ENCODE results near the gene THADA.
"Not testable (repeated sequence)": the region's sequence is repeated elsewhere in the genome, so short reads cannot be mapped to it uniquely, and the experiment has no call there.

THADA gene

GRCh38 chr2:43540021-43540779 is 55.6 kb downstream of the THADA start:
- no peak for DNase-seq

- DNase-seq, result no peak
Observed at GRCh38 chr2:43539436-43539835, 56.4 kb downstream of the THADA start.

DNA sequence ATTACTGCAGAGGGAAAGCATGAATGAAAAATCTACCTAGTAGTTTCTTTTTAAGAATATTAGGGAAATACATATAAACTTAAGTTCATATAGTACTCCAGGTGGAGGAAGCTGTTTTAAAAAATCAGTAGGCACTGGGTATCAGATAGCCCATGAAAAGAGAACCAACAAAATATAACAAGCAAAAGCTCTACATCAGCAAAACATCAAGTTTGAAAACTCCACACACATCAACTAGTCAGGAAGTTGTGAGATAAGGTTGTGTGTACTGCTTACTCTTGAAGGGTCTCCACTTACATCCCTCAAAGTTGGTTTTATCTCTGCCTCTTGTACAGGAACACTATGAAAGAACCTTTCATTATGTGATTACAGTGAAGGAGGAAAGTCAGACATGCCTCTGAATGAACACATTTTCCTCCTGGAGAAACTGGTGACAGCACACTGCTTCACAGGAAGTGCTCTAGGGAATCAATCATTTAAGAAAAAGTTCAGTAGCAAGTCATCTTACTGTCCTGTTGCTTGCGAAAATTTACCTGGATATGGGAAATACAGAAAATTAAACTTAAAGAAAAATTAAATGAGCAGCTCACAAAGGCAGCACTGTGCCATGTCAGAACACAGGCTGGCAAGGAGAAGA is 57.7 kb downstream of the THADA start:
- DNase-seq, result no peak

- DNase-seq, result no peak
Observed at GRCh38 chr2:43537137-43537536, 58.7 kb downstream of the THADA start.

DNA sequence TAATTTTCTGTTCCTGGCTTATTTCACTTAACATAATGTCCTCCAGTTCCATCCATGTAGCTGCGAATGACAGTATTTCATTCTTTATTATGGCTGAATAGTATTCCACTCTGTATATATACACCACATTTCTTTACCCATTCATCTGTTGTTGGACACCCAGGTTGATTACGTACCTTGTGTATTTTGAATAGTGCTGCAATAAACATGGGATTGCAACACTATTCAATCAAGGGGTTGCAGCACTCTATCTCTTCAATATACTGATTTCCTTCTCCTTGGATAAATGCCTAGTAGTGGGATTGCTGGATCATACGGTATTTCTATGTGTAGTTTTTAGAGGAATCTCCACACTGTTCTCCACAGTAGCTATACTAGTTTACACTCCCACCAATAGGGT is 61.3 kb downstream of the THADA start:
- DNase-seq, result no peak

- DNase-seq, result not testable (repeated sequence)
Observed at GRCh38 chr2:43532572-43532971, 63.3 kb downstream of the THADA start.

- peak; percentile 29 for DNase-seq
Observed at GRCh38 chr2:43531251-43531650, 64.6 kb downstream of the THADA start.

DNA sequence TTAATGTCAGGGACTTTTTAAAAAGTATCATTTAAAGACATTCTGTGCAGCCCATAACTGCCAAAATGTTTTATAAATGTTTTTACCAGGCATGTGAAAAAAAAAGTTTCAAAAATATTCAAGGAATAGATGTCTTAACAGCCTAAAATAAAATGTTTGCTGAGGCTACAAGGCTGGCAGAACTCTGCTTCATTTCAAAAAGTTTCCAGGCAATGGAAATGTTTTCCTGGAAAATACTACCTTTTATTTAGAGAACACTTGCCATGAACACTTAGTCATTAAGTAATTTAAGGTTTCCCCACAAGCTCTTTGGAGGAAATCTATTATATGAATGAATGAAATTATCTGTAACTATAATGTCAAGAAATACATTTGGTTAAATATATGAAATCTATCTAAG is 68.8 kb downstream of the THADA start:
- no peak for DNase-seq

- no peak for DNase-seq
Observed at GRCh38 chr2:43525506-43525905, 70.3 kb downstream of the THADA start.

GRCh38 chr2:43524177-43524965 is 71.5 kb downstream of the THADA start:
- DNase-seq, result no peak

GRCh38 chr2:43522177-43522576 is 73.7 kb downstream of the THADA start:
- DNase-seq, result no peak

DNA sequence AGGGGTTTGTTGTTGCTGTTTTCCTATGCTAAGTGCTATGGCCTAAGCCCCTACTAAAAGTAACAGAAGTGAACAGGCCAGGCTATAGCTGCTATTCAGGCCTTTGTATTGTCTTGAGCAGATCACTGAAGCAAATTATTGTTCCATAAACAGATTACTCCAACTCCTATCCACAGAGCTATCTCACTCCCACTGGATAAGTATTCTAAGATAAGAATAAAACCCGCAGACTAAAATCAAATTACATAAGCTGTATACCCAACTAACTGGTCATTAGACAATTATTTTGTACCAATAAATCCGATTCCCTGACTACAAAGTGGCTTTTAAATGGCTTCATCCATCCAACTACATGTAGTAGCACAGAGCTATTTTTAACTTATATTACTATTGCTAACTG is 74.3 kb downstream of the THADA start:
- no peak for DNase-seq

- no peak for DNase-seq
Observed at GRCh38 chr2:43520919-43521318, 74.9 kb downstream of the THADA start.

DNA sequence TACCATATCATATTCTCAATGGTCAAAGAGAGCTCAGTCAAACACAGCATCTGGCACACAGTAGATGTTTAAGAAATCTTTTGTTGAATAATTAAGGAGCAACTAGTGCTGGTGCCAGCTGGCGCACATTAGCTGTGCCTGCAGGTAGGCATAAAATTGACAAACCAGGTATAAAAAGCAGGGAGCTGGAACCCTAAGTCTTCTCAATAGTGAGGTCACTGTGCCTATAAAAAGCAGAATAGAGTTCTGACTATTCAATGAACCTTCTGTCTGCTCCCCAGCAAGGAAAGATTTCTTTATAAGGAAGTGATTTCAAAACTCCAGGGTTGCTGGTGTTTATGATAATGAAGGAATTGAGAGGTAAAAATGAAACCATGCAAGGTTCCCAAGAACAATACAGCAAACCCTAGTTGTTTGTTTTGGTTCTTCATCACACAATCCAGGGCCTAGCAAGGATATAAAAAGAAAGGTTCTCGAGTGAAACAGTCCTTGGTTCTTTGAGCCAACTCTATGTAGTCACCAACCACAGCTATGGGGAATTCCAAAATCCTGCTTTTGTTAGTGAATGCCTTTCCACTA is 76.1 kb downstream of the THADA start:
- no peak for DNase-seq

- DNase-seq, result no peak
Observed at GRCh38 chr2:43518718-43519117, 77.1 kb downstream of the THADA start.

DNA sequence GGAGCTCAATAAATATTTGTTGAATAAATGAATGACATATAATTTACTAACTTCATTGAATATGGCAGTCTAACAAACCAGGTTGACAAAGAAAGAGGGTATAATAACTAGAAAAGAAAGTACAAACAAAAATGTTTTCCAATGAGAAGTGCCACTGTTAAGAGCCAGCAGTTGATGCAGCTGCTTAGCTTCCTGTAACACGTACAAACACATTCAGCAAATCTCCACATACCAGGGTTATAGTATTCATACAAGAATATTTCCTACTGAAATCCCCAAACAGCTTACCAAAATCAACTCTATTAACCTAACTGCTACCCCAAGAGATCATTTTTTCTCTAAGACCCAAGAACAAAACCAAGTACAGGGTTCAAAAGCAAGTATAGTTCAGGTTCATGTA is 77.7 kb downstream of the THADA start:
- DNase-seq, result no peak

- no peak for DNase-seq
Observed at GRCh38 chr2:43515807-43516497, 79.9 kb downstream of the THADA start.

DNA sequence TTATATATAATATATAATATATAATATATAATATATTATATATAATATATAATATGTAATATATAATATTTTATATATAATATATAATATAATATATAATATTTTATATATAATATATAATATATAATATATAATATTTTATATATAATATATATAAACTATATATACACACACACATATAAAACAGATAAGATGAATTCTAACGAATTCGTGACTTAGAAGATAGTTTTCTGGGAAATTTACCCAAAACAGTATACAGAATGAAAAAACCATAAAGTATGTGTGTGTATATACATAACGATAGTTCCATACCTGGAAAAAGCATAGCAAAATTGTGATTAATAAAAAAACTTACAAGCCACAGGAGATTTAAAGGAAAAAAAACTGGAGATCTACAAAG is 80.6 kb downstream of the THADA start:
- no peak for DNase-seq

- no peak for DNase-seq
Observed at GRCh38 chr2:43513796-43514195, 82.0 kb downstream of the THADA start.

DNA sequence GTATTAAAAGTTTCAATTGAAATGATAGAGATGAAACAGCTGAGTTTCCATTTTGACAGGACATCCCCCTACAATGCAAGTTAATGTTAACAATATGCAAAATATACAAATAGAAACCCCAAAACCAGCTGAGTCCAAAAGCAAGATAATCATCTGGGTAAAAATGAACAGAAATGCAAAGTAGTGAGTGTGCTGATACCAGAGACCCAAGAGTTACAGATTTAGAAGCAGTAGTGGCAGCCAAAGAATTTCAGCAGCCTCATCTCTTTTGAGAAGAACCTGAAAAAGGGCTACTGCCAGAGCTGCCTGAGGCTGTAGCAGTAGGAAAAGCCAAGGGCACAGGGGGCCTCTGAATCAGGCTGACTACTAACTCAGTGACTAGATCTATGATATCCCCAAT is 82.6 kb downstream of the THADA start:
- no peak for DNase-seq

- DNase-seq, result no peak
Observed at GRCh38 chr2:43511199-43511598, 84.6 kb downstream of the THADA start.

DNA sequence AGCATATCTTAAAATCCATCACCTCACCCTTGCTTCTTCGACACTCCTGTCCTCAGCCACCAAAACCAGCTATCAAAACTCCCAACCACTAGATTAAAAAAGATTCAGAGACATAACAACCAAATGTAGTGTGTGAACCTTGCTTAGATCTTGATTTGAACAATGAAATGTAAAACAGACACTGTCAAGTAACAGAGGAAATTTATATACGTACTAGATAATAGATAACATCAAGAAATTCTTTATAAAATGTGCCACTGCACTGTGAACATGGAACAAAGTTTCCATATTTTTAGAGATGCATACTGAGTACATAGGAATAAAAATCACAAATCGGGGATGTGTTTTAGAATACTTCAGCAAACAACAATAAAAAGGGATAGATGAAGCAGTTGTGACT is 86.0 kb downstream of the THADA start:
- no peak for DNase-seq

DNA sequence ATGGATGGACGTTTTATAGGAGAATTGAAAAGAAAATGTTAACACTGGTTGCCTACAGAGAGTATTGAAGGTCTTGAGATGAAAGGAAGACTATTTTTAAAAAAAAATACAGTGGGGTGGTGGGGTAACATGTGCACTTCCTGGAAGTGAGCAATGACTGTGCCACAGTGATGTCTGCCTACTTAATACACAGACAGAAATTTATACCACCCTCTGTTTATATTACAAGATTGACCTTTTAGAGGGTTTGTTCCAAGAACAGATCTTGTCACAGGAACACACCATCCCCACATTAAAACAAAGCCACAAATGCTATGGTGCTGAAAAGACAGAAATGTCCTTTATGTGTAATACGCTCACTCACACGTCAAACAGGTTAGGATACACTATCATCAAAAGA is 87.6 kb downstream of the THADA start:
- DNase-seq, result no peak

Measured in NCI-H774 (cell line).